SIG-M5 treated with dmso at 0.1 percent for 504 hours (cell line): ENCODE data around the gene CEP57.

Experiments used
- DNase-seq: peaks from one replicate; lab custom pipeline; 2025; ENCODE audit not compliant: unreplicated experiment; lab: John Stamatoyannopoulos, UW

CEP57 gene

GRCh38 chr11:95790123-95790932 is at the start of gene CEP57:
Gene CEP57, plus strand, starts transcription at chr11:95790498. Its CDS starts 201 bp downstream, at chr11:95790699.
- DNase-seq: peak; percentile 94

- no peak for DNase-seq
These were observed 40.2 kb upstream of the CEP57 start for GRCh38 chr11:95750101-95750500.

DNA sequence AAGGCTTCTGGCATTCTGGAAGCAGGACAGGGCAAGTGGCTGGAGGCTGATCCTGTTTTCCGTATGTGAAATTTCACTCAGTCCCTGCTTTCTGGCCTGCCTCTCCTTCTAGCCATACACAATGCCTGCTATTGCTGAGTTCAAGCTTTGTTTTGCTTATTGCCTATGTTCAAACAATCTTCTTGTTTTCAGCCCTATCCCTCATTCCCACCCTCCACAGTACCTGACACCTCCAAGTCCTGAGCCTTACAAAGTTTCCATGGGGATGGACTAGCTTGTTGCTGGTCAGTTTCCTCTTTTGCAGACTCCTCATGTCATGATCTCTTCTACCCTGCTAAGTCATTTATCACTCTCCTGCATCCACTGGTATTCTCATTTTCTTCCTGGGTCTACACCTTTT is 38.8 kb upstream of the CEP57 start:
- DNase-seq: no peak

GRCh38 chr11:95760941-95761340 is 29.4 kb upstream of the CEP57 start:
- DNase-seq: no peak

- no peak for DNase-seq
These were observed 27.8 kb upstream of the CEP57 start for GRCh38 chr11:95762534-95762933.

DNA sequence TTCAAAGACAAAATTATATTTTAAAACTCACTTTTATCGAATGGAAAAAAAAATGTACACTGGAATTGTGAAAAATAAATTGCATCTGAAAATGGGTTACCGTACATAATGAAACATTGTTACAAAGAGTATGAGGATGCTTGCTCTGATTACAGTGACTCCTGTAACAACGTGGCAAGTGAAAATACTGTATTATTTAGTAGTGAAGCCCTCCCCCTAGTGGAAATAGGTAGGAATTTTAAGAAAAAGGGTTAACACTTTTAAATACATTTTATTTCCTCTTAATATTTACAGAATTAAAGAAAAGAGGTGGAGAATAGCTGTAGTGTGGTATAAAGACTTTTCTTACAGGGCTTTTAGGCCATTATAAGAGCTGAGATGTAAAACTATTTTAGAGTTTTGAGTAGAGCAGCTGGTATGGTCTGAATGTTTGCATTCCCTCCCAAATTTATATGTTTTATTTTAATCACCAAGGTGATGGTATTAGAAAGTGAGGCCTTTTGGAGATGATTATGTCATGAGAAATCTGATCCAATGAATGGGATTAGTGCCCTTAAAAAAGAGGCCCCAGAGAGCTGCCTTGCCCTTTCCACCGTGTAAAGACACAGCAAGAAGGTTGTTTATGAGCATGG is 25.9 kb upstream of the CEP57 start:
- DNase-seq: peak; percentile 48

DNA sequence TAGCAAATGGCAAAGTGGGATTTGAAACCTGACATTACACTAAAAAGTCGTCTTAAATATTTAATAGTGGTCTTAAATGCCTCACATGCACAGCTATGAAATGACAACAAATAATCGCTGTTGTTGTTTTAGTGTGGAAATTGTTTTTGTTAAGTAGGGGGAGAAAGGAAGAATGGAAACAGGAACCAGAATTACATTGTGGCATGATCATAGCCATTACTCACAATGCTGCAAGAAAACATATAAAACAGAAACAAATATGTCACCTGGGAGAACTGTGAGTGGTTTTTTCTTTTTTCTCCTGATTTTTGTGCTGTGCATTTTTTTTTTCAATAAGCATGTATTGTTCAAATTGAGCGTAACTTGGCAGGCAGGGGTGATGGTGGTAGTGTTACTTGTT is 23.6 kb upstream of the CEP57 start:
- no peak for DNase-seq

DNA sequence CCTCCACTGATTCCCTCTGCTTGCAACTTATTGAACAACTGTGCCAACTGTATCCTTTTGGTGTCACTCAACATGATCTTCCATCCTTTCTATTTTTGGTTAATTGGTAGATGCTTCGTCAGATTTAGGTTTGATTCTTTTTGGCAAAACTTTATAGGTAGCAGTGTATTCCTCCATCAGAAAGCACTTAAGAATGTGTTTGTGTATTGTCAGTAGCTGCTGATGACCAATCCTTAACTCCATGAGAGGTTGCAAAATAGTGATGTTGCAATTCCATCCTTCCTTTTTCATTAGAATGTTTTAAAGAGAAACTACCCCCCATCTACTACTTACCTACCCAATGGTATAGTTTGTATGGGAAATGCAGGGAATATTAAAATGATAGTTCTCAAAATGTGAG is 22.8 kb upstream of the CEP57 start:
- DNase-seq: peak; percentile 29

GRCh38 chr11:95768521-95768920 is 21.8 kb upstream of the CEP57 start:
- DNase-seq: no peak

GRCh38 chr11:95776859-95777258 is 13.4 kb upstream of the CEP57 start:
- DNase-seq: no peak

DNA sequence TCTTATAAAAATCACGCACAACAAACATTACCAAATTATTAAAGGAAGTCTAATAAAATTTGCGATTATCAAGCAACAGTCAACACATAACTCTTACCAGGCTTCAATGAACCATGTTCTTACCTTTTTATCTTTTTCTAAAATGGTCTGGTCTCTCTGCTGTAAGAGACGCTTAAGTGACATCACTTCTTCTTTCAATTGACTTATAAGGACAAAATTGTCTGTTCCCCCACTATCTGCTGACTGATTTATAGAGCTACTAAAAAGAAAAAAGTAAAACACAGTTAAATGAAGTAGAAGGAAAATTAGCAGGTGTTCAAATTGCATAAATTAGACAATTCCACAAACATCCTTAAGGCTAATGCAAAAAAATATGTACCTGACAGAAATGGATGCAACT is 11.6 kb upstream of the CEP57 start:
- DNase-seq: no peak

- no peak for DNase-seq
These were observed 9.8 kb upstream of the CEP57 start for GRCh38 chr11:95780544-95780943.

DNA sequence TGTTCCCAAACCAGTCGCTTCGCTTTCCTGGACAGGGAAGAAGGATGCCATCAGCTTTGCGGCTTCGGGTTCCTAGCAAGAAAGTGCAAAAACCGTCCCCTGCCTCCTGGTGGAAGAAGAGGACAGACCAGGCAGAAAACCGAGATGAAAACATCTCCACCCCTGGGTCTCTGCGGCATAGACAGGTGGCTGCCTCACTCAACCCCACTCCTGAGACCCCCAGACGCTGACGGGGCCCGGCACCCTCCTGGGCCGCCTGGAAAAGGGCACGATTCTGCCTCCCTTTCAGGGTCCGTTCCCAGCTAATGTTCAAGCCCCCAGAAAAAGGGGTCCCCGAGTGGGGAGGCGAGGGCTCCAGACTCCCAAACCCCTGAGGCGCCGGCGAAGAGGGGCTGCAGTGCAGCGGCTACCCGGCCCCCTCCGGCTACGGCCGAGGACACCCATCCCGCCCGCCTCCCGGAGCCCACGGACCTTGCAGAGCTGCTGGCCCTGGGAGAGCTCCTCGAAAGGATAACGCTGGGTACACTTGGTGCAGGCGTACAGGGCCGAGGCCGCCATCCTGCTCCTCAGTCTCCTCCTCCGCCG is 1.3 kb upstream of the CEP57 start:
- DNase-seq: no peak

- DNase-seq: peak; percentile 96
These were observed 684 bp upstream of the CEP57 start, which contains the start of gene FAM76B for GRCh38 chr11:95789506-95790122. Gene FAM76B, minus strand, starts transcription at chr11:95789782. Its CDS starts 304 bp downstream, at chr11:95789478.

- DNase-seq: peak; percentile 42
These were observed 823 bp downstream of the CEP57 start for GRCh38 chr11:95790933-95791708.

GRCh38 chr11:95791709-95792033 is 1.4 kb downstream of the CEP57 start:
- no peak for DNase-seq

- DNase-seq: no peak
These were observed 1.9 kb downstream of the CEP57 start for GRCh38 chr11:95792200-95792599.

GRCh38 chr11:95792700-95793099 is 2.4 kb downstream of the CEP57 start:
- no peak for DNase-seq

DNA sequence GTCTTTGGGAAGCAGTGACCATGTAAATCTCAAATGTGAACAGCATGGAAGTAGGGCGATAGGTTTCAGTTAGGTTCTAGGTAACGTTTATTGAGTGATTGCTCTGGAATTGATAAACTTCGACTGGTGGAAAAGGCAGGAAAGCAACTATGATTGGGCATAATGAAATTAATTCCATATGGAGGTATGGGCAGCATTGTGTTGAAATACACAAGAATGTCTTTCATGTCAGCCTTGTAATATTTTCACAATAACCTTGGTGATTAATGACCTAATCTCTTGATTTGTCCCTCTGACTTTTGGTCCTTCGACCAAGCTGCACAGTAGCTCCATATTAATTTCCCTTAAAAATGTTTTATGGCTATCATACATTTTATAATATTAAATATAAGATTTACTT is 2.8 kb downstream of the CEP57 start:
- DNase-seq: no peak

- no peak for DNase-seq
These were observed 3.8 kb downstream of the CEP57 start for GRCh38 chr11:95794086-95794485.
